KMS-11 (cell line): ENCODE data around the gene ENPP5.
"Not testable (repeated sequence)": the region's sequence is repeated elsewhere in the genome, so short reads cannot be mapped to it uniquely, and the experiment has no call there.

Source experiments
- H2AFZ ChIP-seq: fragments of 200-600 bp; sonication (generic); 2 replicates; pipeline ENCODE4 v1.6.1; 2016; ENCODE audit warnings: antibody characterized with exemption, mixed run types, low read depth
- H3K27ac ChIP-seq: fragments of 200-600 bp; sonication (generic); 2 replicates; pipeline ENCODE4 v1.6.1; 2016; ENCODE audit warnings: mild to moderate bottlenecking, mixed run types
- H3K27me3 ChIP-seq: fragments of 200-600 bp; sonication (generic); 2 replicates; pipeline ENCODE4 v1.6.1; 2017; ENCODE audit warnings: mild to moderate bottlenecking, low read depth, mixed run types, moderate library complexity; ENCODE audit not compliant: insufficient read depth
- H3K36me3 ChIP-seq: fragments of 200-600 bp; sonication (generic); 2 replicates; pipeline ENCODE4 v1.6.1; 2017; ENCODE audit warnings: mild to moderate bottlenecking, mixed run types; ENCODE audit not compliant: insufficient read depth
- H3K4me1 ChIP-seq: fragments of 200-600 bp; sonication (generic); 2 replicates; pipeline ENCODE4 v1.6.1; 2016; ENCODE audit warnings: mild to moderate bottlenecking, low read depth, mixed run types; ENCODE audit not compliant: poor library complexity, severe bottlenecking
- H3K4me2 ChIP-seq: fragments of 200-600 bp; sonication (generic); 2 replicates; pipeline ENCODE4 v1.7.0; 2016; ENCODE audit warnings: mild to moderate bottlenecking, mixed run types
- H3K4me3 ChIP-seq: fragments of 200-600 bp; sonication (generic); IDR thresholded peaks from 2 replicates; pipeline ENCODE4 v1.6.1; 2017; ENCODE audit warnings: low read depth, low read length, mixed read lengths; ENCODE audit not compliant: insufficient read depth
- H3K79me2 ChIP-seq: fragments of 200-600 bp; sonication (generic); 2 replicates; pipeline ENCODE4 v1.6.1; 2016; ENCODE audit warnings: low read depth, mixed run types; ENCODE audit not compliant: insufficient read depth
- H3K9ac ChIP-seq: fragments of 200-600 bp; sonication (generic); 2 replicates; pipeline ENCODE4 v1.6.1; 2016; ENCODE audit warnings: mild to moderate bottlenecking, mixed run types
- H4K20me1 ChIP-seq: fragments of 200-600 bp; sonication (generic); 2 replicates; pipeline ENCODE4 v1.6.1; 2016; ENCODE audit warnings: mild to moderate bottlenecking, mixed run types; ENCODE audit not compliant: insufficient read depth
- CTCF ChIP-seq: fragments of 200-600 bp; sonication (generic); conservative IDR thresholded peaks from 2 replicates; pipeline ENCODE4 v1.6.1; 2017; ENCODE audit warnings: low read depth, mild to moderate bottlenecking, antibody characterized with exemption, low read length, moderate library complexity, mixed read lengths

Gene ENPP5

GRCh38 chr6:46172176-46172575 is 1.4 kb upstream of the ENPP5 start:
- H4K20me1 ChIP-seq: no peaks in the 10 kb centered on the region
- H3K4me3 ChIP-seq: no peak overlapping the region
- no peaks in the 10 kb centered on the region for H3K79me2 ChIP-seq
- peaks cover 8% of the 10 kb centered on the region for H3K27me3 ChIP-seq
- no peak overlapping the region for H3K27ac ChIP-seq
- H3K36me3 ChIP-seq: no peaks in the 10 kb centered on the region
- H3K4me2 ChIP-seq: no peak overlapping the region
- no peak for TF ChIP-seq CTCF
- no peak overlapping the region for H2AFZ ChIP-seq
- no peak overlapping the region for H3K9ac ChIP-seq
- H3K4me1 ChIP-seq: peaks cover 32% of the 10 kb centered on the region

- H3K4me3 ChIP-seq: no peak overlapping the region
- H3K27me3 ChIP-seq: no peaks in the 10 kb centered on the region
- no peak overlapping the region for H3K9ac ChIP-seq
- no peaks in the 10 kb centered on the region for H4K20me1 ChIP-seq
- no peak overlapping the region for H3K27ac ChIP-seq
- H3K79me2 ChIP-seq: no peaks in the 10 kb centered on the region
- no peak overlapping the region for H2AFZ ChIP-seq
- H3K36me3 ChIP-seq: no peaks in the 10 kb centered on the region
- no peaks in the 10 kb centered on the region for H3K4me1 ChIP-seq
- no peak overlapping the region for H3K4me2 ChIP-seq
- no peak for TF ChIP-seq CTCF
These were observed 10.7 kb downstream of the ENPP5 start for GRCh38 chr6:46160102-46160501.

GRCh38 chr6:46159229-46159628 is 11.6 kb downstream of the ENPP5 start:
- no peak overlapping the region for H3K4me2 ChIP-seq
- H4K20me1 ChIP-seq: no peaks in the 10 kb centered on the region
- no peak for TF ChIP-seq CTCF
- no peaks in the 10 kb centered on the region for H3K79me2 ChIP-seq
- H3K27me3 ChIP-seq: no peaks in the 10 kb centered on the region
- H3K9ac ChIP-seq: no peak overlapping the region
- H3K36me3 ChIP-seq: no peaks in the 10 kb centered on the region
- H3K4me3 ChIP-seq: no peak overlapping the region
- H2AFZ ChIP-seq: no peak overlapping the region
- H3K27ac ChIP-seq: no peak overlapping the region
- H3K4me1 ChIP-seq: no peaks in the 10 kb centered on the region

- no peaks in the 10 kb centered on the region for H3K27me3 ChIP-seq
- TF ChIP-seq CTCF: no peak
These were observed 14.1 kb downstream of the ENPP5 start for GRCh38 chr6:46156701-46157100.

GRCh38 chr6:46149066-46149465 is 21.7 kb downstream of the ENPP5 start:
- not testable (repeated sequence) for H3K4me1 ChIP-seq, H4K20me1 ChIP-seq, H3K9ac ChIP-seq, H3K4me3 ChIP-seq, H3K79me2 ChIP-seq, H3K27me3 ChIP-seq, H3K27ac ChIP-seq, H2AFZ ChIP-seq, H3K36me3 ChIP-seq, H3K4me2 ChIP-seq

More at GRCh38 chr6:46156701-46157100, 14.1 kb downstream of the ENPP5 start:
- Histone ChIP-seq H3K9ac (no peak overlapping the region), H4K20me1 (no peaks in the 10 kb centered on the region), H3K4me1 (no peaks in the 10 kb centered on the region), H3K36me3 (no peaks in the 10 kb centered on the region), H3K4me2 (no peak overlapping the region), H2AFZ (no peak overlapping the region), H3K79me2 (no peaks in the 10 kb centered on the region), H3K4me3 (no peak overlapping the region), H3K27ac (no peak overlapping the region)
